Activated CD4-positive, alpha-beta memory T cell treated with anti-CD3 and anti-CD28 coated beads, Interleukin-2, amount 10 ng/mL, durations not matched to agents 7 days and 5 days (primary cell): ENCODE data around the gene ZBTB20. TPM values are rescaled to one million over a fixed set of nuclear protein-coding genes. Genes with fewer than 3 reads are reported as not detected.
A peak's percentile ranks its signal among the peaks of the same experiment; 100 is the strongest.

ENCODE experiments used
- CTCF ChIA-PET: fragments of 350-600 bp; sonication (Branson Sonifier 250); formaldehyde crosslinking; loops from one replicate; lab custom pipeline; 2021; ENCODE audit warnings: antibody characterized with exemption, inconsistent platforms; lab: Charles Lee
- POLR2A ChIA-PET: fragments of 350-600 bp; sonication (Branson Sonifier 250); formaldehyde crosslinking; loops from one replicate; lab custom pipeline; 2021; ENCODE audit warnings: antibody characterized with exemption; lab: Charles Lee
- DNase-seq: peaks from one replicate; pipeline ENCODE4 v3.0.0-alpha.2; 2020
- H3K27ac Mint-ChIP-seq: one replicate; pipeline ENCODE4 v1.8.0; 2021; ENCODE audit warnings: mild to moderate bottlenecking, mixed read lengths
- H3K27me3 Mint-ChIP-seq: one replicate; pipeline ENCODE4 v1.8.0; 2021; ENCODE audit warnings: mixed read lengths
- H3K36me3 Mint-ChIP-seq: one replicate; pipeline ENCODE4 v1.8.0; 2021; ENCODE audit warnings: low read depth, mixed read lengths
- H3K4me1 Mint-ChIP-seq: one replicate; pipeline ENCODE4 v1.8.0; 2021; ENCODE audit warnings: mixed read lengths
- H3K4me3 Mint-ChIP-seq: one replicate; pipeline ENCODE4 v1.8.0; 2021; ENCODE audit warnings: mild to moderate bottlenecking, mixed read lengths
- H3K9me3 Mint-ChIP-seq: one replicate; pipeline ENCODE4 v1.8.0; 2021; ENCODE audit warnings: mixed read lengths
- total RNA-seq, 2 experiments: library from RNA; stranded (reverse); gene quantifications; one replicate each; pipeline ENCODE4 v1.2.3, GENCODE V29; 2021

Gene ZBTB20
- total RNA-seq, 2 experiments from 2014 or later = 6.3 to 8.6 TPM

DNA sequence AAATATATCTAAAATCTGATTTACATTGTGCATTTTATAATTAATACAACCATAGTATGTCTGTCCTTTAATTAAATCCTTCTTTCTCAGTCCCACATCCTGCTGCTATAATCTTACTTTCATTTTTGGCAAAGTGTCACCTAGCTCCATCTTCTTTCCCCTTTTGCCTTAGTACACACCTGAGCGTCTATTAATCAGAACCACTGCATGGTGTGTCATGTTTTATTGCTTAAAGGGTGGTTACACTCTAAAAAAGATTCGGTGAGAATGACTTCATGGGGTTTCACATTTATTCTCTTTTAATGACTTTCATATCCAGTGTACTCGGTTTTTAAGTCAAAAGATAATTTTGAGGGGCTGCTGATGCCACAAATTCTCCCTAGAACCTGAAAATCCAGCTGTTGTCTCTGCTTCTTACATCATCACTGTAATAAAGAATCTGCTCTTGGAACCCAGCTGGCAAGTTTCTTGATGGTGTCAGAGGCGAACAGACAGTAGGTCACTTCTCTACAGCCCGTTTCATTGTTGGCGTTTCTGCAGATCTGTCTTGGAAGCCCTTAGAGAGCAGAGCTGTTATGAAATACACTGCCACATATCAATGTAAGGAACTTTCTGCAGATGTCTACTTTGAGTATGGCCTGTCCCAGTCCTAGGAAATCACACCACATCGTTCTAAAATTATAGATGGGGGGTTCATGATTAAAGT, 753.6 kb downstream of the ZBTB20 start:
- no peak for DNase-seq
- H3K4me3 Mint-ChIP-seq = no peak overlapping the region
- CTCF ChIA-PET = interaction anchor here (0.6 to 4.0 kb wide), 3 partner anchors 10 to 838 kb away, joined by 3 to 23 read pairs (median 15); no protein-coding TSS in a partner anchor
- POLR2A ChIA-PET = interaction anchor here (1.5 kb wide), 1 partner anchor 21 kb away, joined by 3 read pairs; no protein-coding TSS in a partner anchor
- no peaks in the 10 kb centered on the region for H3K27me3 Mint-ChIP-seq
- no peaks in the 10 kb centered on the region for H3K9me3 Mint-ChIP-seq
- no peak overlapping the region for H3K27ac Mint-ChIP-seq
- H3K4me1 Mint-ChIP-seq = peaks cover 20% of the 10 kb centered on the region
- no peaks in the 10 kb centered on the region for H3K36me3 Mint-ChIP-seq

DNA sequence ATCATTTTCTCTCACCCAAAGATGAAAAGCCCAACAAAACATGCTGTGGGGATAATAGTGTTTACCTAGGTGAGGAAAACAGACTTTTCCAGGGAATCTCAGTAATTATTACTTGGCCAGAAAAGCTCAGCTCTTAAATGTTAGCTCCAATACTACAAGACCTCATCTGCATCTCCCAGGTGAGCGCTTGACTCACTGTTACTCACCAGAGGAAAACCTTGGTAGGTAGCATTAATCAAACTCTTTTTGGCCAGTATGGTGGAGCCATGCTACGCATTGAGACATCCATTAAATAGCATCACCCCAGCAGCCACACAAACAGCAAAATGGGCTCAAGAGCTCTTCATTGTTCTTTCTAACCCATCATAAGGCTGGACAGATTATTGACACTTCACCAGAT, 754.3 kb downstream of the ZBTB20 start:
- H3K9me3 Mint-ChIP-seq = no peaks in the 10 kb centered on the region
- peaks cover 24% of the 10 kb centered on the region for H3K4me1 Mint-ChIP-seq
- no peaks in the 10 kb centered on the region for H3K27me3 Mint-ChIP-seq
- no peak for DNase-seq
- ChIA-PET CTCF (interaction anchor here (4.0 kb wide), 2 partner anchors 9 to 26 kb away, joined by 15 to 23 read pairs; no protein-coding TSS in a partner anchor), POLR2A (interaction anchor here (0.7 to 1.5 kb wide), 2 partner anchors 21 to 22 kb away, joined by 3 read pairs; no protein-coding TSS in a partner anchor)
- no peak overlapping the region for H3K27ac Mint-ChIP-seq
- H3K4me3 Mint-ChIP-seq = no peak overlapping the region
- no peaks in the 10 kb centered on the region for H3K36me3 Mint-ChIP-seq

DNA sequence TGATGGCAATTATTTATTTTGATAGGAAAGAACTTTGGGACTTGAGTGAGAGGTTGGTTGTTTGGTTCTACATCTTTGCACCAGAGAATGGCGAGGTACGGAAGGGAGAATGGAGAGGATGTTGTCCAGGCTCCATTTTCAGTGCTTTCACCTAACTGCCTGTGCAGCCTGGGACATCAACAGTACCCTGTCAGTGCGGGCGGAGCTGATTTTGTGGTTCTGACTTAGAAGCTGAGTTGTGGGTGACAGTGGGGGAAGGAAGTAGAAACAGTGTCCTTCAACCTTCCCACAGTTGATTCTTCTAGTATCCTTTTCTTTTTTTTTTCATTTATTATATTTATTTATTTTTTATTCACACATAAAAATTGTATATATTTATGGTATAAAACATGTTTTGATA, 757.9 kb downstream of the ZBTB20 start:
- Mint-ChIP-seq H3K4me1 (peaks cover 24% of the 10 kb centered on the region), H3K27me3 (no peaks in the 10 kb centered on the region), H3K36me3 (no peaks in the 10 kb centered on the region), H3K27ac (peak overlapping the region; percentile 31), H3K4me3 (no peak overlapping the region), H3K9me3 (no peaks in the 10 kb centered on the region)
- ChIA-PET POLR2A (interaction anchor here (0.6 to 1.4 kb wide), 2 partner anchors 12 to 29 kb away, joined by 3 to 5 read pairs; no protein-coding TSS in a partner anchor), CTCF (interaction anchor here (1.2 to 2.4 kb wide), 2 partner anchors 11 to 29 kb away, joined by 4 to 9 read pairs; no protein-coding TSS in a partner anchor)
- DNase-seq = peak; percentile 60

DNA sequence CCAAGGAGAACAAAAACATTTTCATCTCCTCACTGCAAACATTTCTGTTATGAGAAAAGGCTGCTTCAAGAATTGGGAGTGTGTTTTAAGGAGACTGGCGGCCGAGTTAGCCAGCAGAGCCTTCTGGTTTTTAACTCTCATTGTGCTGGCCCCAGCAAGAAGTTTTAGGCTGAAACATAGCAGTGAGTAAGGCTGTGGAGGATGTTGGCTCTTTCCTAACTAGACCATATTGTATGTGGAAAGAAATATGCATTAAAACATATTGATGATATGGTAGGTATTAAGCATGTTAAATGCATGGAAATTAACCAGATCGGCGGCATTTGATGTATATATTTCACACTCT, 762.6 kb downstream of the ZBTB20 start:
- peaks cover 11% of the 10 kb centered on the region for H3K4me1 Mint-ChIP-seq
- ChIA-PET CTCF (interaction anchor here (0.6 to 8.1 kb wide), 27 partner anchors 9 to 1271 kb away, joined by 3 to 92 read pairs (median 5); no protein-coding TSS in a partner anchor), POLR2A (interaction anchor here (0.8 to 1.8 kb wide), 3 partner anchors 34 to 170 kb away, joined by 3 to 6 read pairs (median 4); no protein-coding TSS in a partner anchor)
- no peaks in the 10 kb centered on the region for H3K27me3 Mint-ChIP-seq
- H3K9me3 Mint-ChIP-seq = no peaks in the 10 kb centered on the region
- no peaks in the 10 kb centered on the region for H3K36me3 Mint-ChIP-seq
- no peak overlapping the region for H3K27ac Mint-ChIP-seq
- H3K4me3 Mint-ChIP-seq = peak overlapping the region; percentile 61
- DNase-seq = no peak

DNA sequence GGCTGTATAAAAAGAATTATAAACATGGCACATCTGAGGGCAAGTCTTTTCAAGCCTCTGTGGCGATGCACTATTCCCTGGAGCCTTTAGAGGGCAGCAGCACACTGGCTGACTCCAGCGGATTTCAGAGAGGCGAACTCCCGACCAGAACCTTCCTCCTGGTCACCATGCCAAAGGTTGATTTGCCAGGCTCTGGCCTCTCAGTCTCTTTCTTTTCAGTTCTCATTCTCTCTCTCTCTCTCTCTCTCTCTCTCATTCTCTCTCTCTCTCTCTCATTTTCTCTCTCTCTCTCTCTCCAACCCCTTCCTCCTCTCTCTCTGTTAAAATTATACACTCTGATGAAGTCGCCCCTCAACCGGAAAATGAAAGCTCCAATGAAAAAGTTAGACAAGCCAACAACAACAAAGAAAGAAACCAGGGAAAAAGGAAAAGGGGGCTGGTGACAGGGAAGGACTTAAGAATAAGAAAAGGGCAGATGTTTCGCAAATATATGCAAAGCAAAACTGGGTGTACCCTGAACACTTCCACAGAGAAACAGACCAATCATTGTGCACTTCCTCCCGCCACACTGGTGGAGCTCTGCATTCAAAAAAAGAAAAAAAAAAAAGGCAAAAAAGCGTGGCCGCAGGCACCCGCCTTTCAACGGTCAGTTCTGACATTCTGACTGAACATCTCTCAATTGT, 763.1 kb downstream of the ZBTB20 start:
- H3K4me1 Mint-ChIP-seq = peaks cover 9% of the 10 kb centered on the region
- H3K27me3 Mint-ChIP-seq = no peaks in the 10 kb centered on the region
- H3K9me3 Mint-ChIP-seq = no peaks in the 10 kb centered on the region
- ChIA-PET CTCF (interaction anchor here (0.6 to 8.1 kb wide), 27 partner anchors 10 to 1271 kb away, joined by 3 to 92 read pairs (median 5); no protein-coding TSS in a partner anchor), POLR2A (interaction anchor here (0.8 to 1.8 kb wide), 4 partner anchors 34 to 171 kb away, joined by 3 to 6 read pairs (median 4); no protein-coding TSS in a partner anchor)
- DNase-seq = peak; percentile 73
- peak overlapping the region; percentile 61 for H3K4me3 Mint-ChIP-seq
- peak overlapping the region; percentile 57 for H3K27ac Mint-ChIP-seq
- H3K36me3 Mint-ChIP-seq = no peaks in the 10 kb centered on the region

DNA sequence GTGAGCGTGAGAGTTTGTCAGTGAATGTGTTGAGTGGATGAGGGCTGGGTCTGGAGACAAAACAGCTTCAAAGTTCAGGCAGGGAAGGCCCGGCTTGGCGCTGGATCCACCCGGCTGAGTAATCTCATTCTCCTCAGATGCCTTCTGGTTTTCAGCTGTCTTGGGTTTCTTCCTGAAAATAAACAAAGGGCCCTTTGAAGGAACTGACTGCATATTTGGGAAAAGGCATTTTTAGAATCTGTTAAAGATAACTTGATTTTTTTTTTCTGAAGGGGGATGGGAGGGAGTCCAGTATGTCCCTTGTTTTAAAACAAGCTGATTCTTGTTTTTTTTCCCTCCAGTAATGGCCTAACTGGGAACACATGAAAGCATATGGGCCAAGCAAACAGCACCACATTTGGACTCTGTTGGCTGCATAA, 766.8 kb downstream of the ZBTB20 start:
- Mint-ChIP-seq H3K27me3 (no peaks in the 10 kb centered on the region), H3K27ac (no peak overlapping the region), H3K9me3 (no peaks in the 10 kb centered on the region), H3K4me3 (no peak overlapping the region), H3K36me3 (no peaks in the 10 kb centered on the region), H3K4me1 (no peaks in the 10 kb centered on the region)
- ChIA-PET POLR2A (no interaction called here), CTCF (interaction anchor here (8.1 kb wide), 1 partner anchor 38 kb away, joined by 92 read pairs; no protein-coding TSS in a partner anchor)
- DNase-seq = no peak

DNA sequence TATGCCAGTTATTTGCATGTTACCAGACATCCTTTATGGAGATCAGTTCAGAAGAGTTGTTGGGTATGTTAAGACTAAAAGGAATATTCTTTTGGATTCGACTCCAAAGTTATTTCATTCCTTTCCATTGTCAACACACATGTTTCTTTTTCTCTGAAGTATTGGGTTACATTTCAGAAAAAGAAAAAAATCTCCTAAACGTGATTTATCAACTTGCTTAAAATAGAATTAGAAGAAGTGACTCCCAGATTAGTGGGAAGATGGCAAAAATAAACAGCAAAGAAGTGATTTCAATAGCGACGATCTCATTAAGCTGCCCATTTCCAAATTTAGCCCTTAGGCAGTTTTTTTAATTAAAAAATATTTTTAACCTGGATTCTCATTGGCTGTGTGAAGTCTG, 767.8 kb downstream of the ZBTB20 start:
- no peaks in the 10 kb centered on the region for H3K4me1 Mint-ChIP-seq
- DNase-seq = no peak
- H3K27ac Mint-ChIP-seq = no peak overlapping the region
- no peaks in the 10 kb centered on the region for H3K9me3 Mint-ChIP-seq
- CTCF ChIA-PET = interaction anchor here (8.1 kb wide), 1 partner anchor 39 kb away, joined by 92 read pairs; no protein-coding TSS in a partner anchor
- H3K4me3 Mint-ChIP-seq = no peak overlapping the region
- no peaks in the 10 kb centered on the region for H3K27me3 Mint-ChIP-seq
- no peaks in the 10 kb centered on the region for H3K36me3 Mint-ChIP-seq
- POLR2A ChIA-PET = no interaction called here

DNA sequence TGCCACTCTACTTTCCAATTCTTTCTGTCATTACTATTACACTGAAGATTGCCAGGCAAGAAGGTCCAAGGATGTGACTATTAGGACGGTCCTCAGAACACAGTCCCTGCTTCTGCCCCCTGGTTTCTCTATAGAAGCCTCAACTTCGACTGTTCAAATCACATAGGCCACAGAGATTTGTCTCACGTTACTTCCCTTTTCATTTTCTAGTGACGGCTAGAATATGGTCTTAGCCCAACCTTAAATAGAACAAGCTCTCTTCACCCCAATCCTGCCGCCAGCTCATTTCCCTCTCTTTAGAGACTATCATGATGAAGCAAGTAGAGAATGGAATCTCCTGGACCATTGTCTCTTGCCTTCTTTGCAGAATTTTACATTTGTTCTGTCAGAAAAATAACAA, 768.3 kb downstream of the ZBTB20 start:
- no peak overlapping the region for H3K4me3 Mint-ChIP-seq
- DNase-seq = no peak
- ChIA-PET CTCF (interaction anchor here (0.6 kb wide), 1 partner anchor 1010 kb away, joined by 7 read pairs; no protein-coding TSS in a partner anchor), POLR2A (no interaction called here)
- H3K27ac Mint-ChIP-seq = no peak overlapping the region
- H3K27me3 Mint-ChIP-seq = no peaks in the 10 kb centered on the region
- H3K9me3 Mint-ChIP-seq = no peaks in the 10 kb centered on the region
- no peaks in the 10 kb centered on the region for H3K4me1 Mint-ChIP-seq
- H3K36me3 Mint-ChIP-seq = no peaks in the 10 kb centered on the region

DNA sequence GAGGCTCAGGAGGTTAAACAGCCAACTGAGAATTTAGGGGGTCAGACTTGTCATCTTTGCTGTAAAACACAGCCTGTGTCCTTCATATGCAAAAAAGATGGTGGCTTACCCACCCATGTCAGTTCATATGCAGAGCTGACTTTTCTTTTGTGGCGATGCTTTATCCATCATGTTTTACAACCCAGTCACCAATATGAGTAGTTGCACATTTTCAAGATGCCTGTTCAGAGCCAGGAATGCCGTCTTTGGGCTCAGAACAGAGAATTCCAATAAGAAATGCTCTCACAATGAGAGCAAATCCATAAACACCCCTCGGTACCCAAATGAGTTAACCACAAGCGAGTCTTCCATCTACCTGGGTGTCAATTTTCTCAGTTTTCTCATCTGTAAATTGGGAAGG, 769.7 kb downstream of the ZBTB20 start:
- no peaks in the 10 kb centered on the region for H3K4me1 Mint-ChIP-seq
- no peak overlapping the region for H3K27ac Mint-ChIP-seq
- no peak overlapping the region for H3K4me3 Mint-ChIP-seq
- no peaks in the 10 kb centered on the region for H3K36me3 Mint-ChIP-seq
- no peaks in the 10 kb centered on the region for H3K27me3 Mint-ChIP-seq
- CTCF ChIA-PET = no interaction called here
- no peak for DNase-seq
- POLR2A ChIA-PET = no interaction called here
- H3K9me3 Mint-ChIP-seq = no peaks in the 10 kb centered on the region

DNA sequence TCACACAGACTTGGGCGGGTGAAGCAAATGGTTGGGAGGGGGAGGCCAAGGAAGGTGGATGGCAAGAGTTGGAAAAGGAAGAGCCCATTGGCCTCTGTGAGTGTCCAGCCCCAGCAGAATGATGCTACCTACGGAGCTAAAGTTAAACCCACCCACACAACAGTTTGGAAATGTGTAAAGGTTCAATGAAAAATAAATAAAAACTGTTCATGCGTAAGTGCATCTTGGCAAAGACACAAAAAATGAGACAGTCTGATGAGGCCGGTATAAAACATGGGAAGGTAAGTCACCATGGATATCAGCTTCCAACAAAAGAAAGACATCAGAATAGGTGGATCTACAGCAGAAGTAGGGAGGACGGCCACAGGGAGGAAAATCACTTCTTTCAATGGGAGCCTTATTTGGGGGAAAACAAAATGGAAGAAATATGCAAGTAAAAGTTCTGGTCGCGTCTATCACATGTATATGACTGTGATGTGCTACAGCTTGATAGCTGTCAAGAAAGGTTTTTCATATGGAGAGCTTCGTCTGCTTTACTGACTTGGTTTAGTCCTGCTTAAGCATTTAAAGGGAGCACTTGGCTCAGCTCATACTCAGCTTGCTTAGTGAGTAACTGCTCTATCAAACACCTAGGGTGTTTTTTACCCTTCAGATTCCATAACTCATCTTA, 770.4 kb downstream of the ZBTB20 start:
- Mint-ChIP-seq H3K27me3 (no peaks in the 10 kb centered on the region), H3K4me3 (no peak overlapping the region), H3K9me3 (no peaks in the 10 kb centered on the region), H3K27ac (no peak overlapping the region), H3K36me3 (no peaks in the 10 kb centered on the region), H3K4me1 (no peaks in the 10 kb centered on the region)
- POLR2A ChIA-PET = no interaction called here
- DNase-seq = no peak
- CTCF ChIA-PET = no interaction called here

DNA sequence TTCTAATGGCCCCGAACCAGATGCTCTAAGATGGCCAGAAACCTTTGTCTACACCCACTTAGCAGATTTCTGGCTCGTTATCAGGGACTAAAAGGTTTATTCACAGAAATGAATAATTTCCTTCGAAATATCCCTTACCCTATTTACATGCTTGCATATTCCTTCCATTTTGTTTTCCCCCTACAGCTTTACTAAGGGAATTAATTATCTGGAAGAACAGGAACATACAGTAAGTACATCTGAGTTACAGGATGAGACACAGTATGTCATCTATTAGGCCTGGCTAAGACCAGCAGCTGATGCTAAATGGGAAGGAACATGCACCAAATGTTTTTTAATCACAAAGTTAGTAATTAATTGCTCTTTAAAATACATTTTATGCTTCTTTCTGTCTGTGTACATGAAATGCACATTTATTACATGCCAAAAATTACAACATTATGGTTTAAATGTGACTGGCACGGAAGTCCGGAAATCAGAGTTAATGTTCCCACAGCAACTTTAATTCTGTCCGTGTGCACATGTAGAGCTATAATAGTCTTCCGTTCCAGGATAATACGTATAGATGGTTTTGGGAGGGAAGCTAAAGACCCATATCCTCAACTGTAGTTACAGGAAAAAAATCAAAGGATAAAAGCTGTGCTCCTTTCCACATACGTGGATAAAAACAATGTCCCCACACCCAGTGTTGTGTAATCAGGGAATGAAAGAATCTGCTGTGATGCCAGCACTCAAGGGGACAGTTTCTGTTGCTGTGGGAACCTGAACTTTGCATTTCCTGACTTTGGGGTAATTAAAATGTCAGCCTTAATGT, 771.3 kb downstream of the ZBTB20 start:
- no peak for DNase-seq
- H3K27ac Mint-ChIP-seq = no peak overlapping the region
- H3K27me3 Mint-ChIP-seq = no peaks in the 10 kb centered on the region
- H3K4me3 Mint-ChIP-seq = no peak overlapping the region
- CTCF ChIA-PET = interaction anchor here (0.8 kb wide), 1 partner anchor 84 kb away, joined by 3 read pairs; no protein-coding TSS in a partner anchor
- H3K9me3 Mint-ChIP-seq = no peaks in the 10 kb centered on the region
- H3K36me3 Mint-ChIP-seq = no peaks in the 10 kb centered on the region
- H3K4me1 Mint-ChIP-seq = no peaks in the 10 kb centered on the region
- POLR2A ChIA-PET = no interaction called here
